Measurements from ENCODE around the gene CCR9.

The CCR9 gene

DNA sequence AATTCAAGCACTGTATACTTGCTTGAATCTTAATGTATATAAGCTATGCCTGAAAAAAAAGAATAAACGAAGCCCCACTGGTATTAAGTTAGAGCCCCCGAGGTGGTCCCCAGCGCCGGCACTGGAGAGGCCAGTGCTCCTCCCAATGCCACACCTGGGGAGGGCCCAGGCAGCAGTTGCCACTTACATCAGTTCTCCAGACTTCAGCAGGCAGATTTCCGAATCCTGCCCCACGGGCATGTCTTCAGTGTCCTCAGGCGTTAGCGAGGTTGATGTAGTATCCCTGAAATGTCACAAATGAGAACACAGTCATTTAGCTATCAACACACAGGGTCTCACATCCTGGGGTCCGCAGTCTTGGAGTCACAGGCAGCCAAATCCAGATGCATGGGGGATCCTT, 49.9 kb downstream of the CCR9 start:
- DNase-seq (ENCODE audit: low read depth, low spot score): no peak

DNA sequence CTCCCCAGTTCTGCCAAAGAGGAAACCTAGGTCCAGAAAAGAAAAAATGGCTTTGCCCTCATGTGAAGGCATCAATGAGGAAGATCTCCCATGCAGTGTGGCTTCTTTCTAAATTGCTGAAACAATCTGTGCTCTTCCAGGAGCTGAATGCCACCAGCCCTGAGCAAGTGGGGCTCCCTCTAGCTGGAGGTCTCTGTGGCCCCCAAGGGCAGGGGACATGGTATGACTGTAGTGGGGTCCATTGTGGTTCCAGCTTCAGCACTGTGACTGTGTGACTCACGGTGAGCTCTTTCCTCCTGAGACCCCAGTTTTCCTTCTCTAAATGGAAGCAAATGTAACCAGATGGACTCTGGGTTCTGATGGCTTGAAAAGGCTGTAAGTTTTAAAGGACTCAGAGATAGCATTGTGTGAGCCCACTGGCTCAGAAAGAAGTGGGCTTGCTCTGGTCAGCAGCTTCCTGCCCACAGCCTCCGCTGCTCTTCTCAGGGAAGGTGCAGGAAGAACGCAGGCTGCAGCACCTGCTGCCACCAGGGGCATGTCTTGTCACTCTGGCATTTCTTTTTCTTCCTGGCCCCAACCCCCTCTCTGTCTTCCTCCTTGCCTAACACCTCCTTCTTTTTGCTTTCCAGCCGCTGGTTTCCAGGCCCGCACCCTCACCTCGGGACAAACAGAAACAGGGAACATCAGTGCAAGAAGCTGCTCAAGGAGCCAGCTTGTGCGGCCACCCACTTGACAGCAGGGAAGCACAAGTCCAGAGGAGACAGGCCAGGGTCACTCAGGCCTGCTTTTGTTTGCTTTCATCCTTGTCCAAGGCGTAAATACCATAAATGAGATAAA, 51.1 kb downstream of the CCR9 start:
- no peak for DNase-seq (ENCODE audit: low read depth, low spot score)

DNA sequence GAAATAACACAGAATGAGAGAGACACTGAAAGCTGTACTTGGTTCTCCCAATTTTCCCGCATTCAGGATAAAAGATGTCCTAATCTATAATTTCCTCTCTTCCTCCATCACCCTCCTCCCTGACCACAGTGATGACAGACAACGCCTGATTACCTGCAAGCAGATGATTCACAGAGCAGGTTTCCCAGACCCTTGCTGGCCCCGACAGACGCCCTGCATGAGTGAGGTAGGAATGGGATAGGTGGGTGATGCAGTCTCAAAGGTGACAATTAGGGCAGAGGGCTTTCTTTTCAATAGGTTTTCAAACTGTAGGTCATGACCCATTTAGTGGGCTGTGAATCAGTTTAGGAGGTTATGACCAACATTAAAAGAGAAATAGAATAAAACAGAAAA, 51.7 kb downstream of the CCR9 start:
- no peak for DNase-seq (ENCODE audit: low read depth, low spot score)

DNA sequence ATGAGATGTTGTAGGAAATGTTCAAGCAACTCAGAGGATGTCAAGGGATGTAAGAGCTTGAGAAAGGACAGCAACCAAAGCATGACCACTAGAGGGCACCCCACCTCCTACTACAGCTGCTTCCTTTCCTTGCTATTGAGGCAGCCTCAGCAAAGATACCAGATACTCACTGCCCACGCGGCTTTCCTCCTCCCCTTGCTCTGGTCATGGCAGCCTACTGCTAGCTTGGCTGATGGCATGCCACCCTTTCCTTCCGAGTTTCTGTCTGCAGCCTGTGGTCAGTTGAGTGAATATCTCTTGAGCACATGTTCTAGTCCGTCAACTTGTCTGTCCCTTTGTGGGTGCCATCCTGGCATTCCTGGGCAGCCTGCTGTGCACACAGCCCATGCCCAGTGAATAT, 52.5 kb downstream of the CCR9 start:
- DNase-seq (ENCODE audit: low read depth, low spot score): peak; percentile 89

DNA sequence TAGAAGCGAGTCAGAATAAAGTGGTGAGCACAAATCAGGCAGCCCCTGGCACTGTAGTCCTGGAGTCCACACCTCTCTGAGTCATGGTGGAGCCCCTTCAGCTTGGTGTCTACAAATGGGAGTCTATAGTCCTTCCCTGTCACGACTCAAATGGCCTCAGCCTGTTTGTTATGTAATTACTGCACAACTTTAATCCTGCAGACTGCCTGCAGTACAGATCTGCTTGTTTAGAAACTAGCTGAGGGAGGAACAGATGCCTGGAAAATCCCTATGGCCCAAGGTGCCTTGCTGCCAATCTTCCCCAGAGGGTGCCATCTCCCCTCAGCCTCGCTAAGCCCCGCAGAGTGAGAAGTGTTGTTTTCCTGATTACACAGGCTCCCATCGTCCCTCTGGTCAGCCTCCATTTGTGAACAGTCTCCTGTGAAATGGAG, 53.0 kb downstream of the CCR9 start:
- DNase-seq (ENCODE audit: low read depth, low spot score): no peak

DNA sequence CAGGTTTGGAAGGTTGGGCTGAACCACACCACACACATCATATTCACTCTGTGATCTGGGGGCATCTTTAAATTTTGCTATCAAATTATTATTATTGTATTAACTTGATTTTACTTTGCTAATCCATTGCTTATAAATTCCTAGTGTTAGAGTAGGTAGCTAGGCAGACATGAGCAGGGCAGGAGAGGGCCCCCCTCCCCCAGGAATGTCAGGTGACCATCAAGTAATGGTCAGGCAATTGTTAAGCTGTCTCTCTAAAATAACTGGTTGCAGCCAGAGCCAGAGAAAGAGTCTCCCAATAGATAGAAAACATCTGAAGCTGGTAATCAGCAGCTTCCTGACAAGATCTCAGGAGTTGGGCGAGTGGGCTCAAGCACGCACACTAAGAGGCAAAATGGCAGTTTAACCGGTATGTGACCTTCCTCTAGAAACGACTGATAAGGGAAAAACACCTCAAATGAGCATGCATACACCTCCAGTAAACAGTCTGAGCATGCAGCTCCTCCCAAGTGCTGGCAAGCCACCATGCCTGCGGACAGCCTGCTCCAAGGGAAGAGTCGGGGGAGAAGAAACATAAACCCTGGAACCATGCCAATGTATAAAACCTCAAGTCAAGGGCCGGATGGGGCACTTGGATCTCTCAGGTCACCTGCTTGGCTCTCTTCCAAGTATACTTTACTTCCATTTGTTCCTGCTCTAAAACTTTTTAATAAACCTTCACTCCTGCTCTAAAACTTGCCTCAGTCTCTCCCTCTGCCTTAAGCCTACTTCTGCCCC, 53.8 kb downstream of the CCR9 start:
- DNase-seq (ENCODE audit: low read depth, low spot score): peak; percentile 27

DNA sequence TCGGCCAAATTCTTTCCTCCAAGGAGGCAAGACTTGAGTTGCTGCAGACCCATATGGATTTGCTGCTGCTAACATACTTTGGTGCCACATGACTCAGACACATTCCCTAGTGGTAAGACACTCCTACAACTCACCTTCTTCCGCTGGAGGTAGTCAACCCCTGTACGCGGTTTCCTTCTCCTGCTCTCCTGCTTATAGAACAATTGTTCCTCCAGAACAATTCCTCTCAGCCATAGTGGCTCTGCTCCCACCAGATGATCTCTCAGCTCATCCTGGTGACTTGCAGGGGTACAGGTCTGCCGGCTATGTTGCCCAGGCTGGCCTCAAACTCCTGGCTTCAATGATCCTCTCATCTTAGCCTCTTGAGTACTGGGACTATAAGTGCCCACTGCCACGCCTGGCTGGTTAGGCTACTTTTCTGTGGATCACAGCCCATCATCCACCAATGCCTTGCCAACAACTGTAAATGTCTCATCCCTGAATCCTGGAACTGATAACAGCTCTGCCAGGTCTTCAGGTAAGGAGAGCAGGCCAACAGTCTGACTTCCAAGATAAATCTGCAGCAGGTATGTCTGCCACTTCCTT, 54.5 kb downstream of the CCR9 start:
- no peak for DNase-seq (ENCODE audit: low read depth, low spot score)

DNA sequence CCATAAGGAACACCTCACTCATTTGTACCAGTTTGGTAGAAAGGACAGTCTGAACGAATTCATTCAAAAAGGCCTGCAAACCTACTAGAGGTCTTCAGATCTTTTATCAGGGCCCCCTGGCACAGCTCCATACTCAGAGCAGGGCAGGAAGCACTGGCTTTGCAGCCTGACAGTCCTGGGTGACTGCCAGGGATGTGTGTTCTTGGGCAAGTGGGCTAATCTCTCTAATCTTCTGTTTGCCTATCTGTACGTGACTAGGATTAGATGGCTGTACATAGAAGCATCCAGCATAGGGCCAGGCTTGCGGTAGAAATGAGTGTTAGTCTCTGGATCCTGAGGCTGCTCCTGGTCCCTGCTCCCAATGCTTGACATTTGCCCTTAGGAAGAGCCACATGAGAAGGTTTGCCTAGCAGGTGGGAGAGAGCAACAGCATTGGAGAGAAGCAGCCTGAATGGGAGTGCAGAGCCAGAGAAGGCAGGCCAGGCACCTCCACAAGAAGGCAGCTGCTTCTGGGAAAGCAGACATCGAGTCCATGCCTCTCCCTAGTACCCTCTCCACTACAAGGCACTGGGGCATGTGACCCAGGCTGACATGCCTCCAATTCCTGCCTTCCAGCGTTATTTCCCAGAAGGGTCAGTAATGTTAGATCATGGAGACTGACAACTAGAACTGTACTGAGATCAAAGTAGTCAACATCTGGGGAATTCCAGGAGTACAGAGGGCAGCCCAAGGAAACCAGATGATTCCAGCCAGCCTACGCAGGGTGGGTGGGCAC, 55.9 kb downstream of the CCR9 start:
- DNase-seq (ENCODE audit: low read depth, low spot score): peak; percentile 18

DNA sequence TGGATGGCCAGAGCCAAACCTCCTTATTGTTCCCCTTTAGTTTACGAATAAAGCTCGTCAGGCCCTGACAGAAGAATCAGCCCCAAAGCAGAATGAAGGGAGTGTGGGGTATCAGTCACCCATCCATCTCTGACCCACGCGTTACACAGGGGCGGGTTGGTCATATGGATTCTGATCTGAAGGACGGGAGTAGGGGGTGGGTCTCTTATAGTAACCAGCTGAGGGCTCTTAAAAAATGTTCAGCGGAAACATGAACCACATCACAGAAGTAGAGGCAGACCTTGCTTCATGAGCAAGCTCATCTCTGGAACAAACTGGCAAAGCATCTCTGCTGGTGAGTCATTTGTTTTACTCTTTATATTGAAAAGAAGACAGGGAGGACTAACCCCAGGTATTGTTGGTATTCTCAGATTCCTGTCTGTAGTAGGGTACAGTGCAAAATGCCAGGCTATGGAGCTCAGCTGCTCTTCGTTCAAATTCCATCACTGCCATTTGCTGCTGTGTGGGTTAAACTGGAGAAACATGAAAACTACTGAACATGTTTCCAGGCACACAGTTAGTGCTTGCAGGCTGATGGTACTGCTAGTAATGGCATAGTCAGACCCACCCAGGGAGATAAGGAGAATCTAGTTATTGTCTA, 57.0 kb downstream of the CCR9 start, which contains the start of gene CXCR6:
Gene CXCR6 (plus strand): TSS at position 258 of the 640 bp plus-strand sequence. CDS start 3,018 bp downstream, outside the sequence.
- DNase-seq (ENCODE audit: low read depth, low spot score): no peak

DNA sequence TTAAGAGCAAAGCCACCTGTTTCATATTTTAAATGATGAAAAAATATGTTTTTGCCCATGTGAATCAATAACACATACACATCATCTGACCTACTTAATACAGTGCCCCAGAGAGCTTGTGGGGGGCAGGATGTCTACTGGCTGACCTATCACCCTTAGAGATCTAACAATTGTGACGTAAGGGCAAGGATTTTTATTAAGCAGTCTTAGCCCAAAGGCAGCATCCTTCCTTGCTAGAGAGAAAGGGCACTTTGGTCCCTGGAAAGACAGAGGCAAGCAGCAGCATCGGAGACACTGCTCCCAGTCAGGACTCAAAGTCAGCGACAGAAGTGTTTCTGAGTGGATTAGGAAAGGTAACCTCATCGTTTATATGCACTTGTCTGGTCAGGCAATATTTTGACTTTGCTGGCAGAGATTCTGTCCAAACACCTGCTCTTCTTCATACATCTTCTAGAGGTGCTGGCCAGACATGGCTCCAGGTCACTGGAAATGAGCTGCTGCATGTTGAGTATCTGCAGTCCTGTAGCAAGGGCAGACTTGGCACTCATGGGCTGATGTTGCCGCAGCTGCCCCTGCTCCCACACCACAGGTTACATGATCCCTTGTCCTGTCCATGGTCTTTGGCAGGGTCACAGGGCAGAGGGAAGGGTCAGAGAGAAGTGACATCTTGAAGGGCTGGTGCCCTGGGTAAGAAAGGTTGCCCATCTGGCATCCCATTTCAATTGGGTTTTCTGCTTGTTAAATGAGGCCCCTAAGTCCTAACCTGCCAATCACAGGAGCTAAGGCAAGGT, 58.7 kb downstream of the CCR9 start:
- DNase-seq (ENCODE audit: low read depth, low spot score): no peak

DNA sequence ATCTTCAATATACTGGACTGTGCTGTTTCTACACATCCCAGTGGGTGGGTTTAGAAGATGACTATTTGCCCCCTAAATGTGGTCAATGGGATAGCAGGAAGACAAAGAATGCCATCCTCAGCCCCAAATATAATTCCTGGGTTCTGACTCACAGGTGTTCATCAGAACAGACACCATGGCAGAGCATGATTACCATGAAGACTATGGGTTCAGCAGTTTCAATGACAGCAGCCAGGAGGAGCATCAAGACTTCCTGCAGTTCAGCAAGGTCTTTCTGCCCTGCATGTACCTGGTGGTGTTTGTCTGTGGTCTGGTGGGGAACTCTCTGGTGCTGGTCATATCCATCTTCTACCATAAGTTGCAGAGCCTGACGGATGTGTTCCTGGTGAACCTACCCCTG, 60.0 kb downstream of the CCR9 start:
- DNase-seq (ENCODE audit: low read depth, low spot score): no peak

DNA sequence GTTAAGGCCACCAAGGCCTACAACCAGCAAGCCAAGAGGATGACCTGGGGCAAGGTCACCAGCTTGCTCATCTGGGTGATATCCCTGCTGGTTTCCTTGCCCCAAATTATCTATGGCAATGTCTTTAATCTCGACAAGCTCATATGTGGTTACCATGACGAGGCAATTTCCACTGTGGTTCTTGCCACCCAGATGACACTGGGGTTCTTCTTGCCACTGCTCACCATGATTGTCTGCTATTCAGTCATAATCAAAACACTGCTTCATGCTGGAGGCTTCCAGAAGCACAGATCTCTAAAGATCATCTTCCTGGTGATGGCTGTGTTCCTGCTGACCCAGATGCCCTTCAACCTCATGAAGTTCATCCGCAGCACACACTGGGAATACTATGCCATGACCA, 60.5 kb downstream of the CCR9 start:
- no peak for DNase-seq (ENCODE audit: low read depth, low spot score)

DNA sequence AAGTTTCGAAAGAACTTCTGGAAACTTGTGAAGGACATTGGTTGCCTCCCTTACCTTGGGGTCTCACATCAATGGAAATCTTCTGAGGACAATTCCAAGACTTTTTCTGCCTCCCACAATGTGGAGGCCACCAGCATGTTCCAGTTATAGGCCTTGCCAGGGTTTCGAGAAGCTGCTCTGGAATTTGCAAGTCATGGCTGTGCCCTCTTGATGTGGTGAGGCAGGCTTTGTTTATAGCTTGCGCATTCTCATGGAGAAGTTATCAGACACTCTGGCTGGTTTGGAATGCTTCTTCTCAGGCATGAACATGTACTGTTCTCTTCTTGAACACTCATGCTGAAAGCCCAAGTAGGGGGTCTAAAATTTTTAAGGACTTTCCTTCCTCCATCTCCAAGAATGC, 61.0 kb downstream of the CCR9 start:
- DNase-seq (ENCODE audit: low read depth, low spot score): no peak

DNA sequence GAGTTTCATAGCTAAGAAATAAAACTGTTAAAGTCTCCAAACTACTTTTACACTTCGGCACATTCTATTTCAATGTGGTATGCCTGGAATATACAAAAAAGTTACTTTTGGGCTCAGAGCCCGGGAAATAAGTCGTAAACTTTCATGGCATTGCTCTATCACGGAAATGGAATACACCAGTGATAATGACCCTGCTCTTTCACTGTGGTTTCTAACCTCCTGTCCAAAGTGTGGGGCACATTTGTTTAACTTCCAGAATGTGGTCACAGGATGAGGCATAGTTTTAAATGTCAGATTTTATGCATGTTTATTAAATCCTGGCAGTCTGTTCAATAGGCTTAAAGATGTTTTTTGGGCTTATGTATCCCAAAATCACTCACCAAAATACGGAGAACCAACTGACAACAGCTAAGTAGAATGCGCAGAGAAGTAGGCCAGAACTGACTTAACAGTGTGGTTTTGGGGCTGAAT, 62.0 kb downstream of the CCR9 start:
- no peak for DNase-seq (ENCODE audit: low read depth, low spot score)

DNA sequence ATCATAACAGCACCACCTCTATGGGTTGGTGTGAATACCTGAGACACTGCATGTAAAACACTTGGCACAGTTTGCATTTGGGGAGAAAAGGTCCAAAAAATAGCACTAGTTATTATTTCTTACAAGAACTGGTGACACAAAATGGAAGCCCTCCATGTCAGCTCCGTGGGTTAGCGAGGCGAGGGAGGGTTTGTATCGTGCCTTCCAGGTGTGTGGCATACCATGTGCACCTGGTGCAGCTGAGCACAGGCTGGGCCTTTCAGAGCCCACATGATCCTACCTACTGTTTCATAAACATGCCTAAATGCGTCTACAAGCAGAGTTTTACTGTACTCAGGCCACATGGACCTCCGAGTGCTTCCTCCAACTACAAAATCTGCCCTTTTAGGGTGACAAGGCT, 62.5 kb downstream of the CCR9 start:
- no peak for DNase-seq (ENCODE audit: low read depth, low spot score)

DNA sequence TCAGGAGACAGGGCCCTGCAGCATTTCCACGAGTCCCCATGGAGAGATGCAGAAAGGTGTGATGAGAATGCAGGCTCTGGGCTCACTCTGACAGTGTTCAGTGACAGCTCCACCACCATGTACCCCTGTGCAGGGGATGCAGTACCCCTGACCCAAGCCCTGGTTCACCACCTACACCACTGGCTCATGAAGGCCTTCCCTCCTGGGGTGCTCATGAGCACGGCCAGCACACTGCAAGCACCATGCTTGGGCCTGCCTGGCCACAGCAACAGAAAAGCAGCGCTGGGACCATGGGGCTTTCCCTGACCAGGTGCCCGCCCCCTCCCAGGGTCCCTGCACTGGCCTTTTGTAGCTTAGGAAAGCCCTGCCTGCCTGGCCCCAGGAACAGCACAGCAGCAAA, 63.1 kb downstream of the CCR9 start:
- no peak for DNase-seq (ENCODE audit: low read depth, low spot score)

DNA sequence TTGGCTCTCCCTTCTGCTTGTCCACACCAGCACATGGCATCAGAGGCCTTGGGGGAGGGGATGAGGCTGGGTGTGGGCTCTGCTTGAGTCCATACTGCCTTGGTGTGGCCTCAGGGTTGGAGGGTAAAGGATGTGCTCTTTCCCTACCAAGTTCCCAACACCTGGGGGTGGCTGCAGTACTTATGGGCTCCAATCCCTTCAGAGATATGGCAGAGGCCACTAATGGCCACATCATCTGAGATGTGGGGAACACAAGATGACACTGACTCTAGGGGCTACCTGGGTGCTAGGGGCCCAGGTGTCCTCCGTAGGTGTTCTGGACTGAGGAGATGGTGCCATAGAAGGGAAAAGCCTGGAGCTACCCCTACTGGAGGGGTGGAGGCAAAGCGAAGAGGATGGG, 63.8 kb downstream of the CCR9 start:
- DNase-seq (ENCODE audit: low read depth, low spot score): no peak

DNA sequence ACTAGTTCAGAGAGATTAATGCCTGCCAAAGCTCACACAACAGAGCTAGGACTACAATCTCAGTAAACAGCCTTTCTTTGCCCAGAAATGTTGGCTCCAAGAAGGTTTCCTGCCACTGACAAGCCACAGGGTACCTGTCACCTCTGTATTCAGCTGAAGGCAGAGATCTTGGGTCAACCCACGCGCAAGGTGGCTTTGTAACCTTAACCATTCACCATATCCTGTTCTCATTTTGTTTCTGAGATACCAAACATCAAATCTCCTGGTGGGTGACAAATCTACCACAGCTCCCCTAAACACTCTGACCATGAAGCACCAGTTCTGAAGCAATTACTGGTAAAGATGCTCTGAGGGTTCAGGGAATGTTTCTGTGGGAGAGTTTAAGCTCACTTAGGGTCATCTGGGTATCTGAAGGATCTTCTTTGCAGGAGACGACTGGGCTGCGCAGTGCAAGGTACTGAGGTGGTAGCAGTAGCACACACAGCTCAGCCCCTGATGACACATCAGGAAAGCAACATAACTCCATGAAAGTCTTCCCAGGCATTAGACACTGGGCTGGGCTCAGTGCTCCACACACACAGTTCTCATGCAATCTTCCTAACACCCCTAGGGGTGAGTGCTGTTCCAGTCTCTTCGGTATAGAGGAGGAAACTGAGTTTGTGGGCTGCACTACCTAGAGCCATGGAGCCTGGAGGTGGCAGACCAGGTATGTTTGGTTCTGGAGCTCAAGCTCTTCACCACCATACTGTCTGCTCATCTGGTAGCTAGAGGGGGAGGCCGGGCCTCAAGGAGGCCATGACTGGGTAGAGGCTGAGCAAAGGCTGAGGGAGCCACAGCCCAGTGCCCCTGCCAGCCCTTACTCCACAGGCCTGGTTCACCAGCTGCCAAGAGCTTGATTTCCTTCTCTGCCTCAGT, 64.6 kb downstream of the CCR9 start:
- DNase-seq (ENCODE audit: low read depth, low spot score): no peak

DNA sequence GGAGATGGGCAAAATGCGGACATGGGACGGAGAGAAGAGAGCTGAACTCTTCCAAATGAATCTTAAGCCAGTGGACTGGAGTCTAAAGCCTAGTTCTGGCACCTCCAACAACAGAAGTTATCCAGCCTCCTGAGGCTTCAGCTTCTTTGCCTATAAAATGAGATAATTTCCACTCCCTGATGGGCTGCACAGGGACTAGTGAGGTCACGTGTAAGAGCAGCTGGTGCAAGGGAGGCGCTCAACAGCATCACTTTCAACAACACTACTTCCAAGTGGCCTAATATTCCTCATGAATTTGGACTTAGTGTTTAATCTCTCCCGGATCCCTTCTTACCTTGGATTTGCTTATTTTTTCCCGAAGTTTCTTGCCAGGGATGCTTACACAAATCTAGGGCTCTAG, 65.6 kb downstream of the CCR9 start:
- no peak for DNase-seq (ENCODE audit: low read depth, low spot score)

Measured in ELF-1 (cell line).